ENCODE measurements around the gene CYP4V2.

The CYP4V2 gene

DNA sequence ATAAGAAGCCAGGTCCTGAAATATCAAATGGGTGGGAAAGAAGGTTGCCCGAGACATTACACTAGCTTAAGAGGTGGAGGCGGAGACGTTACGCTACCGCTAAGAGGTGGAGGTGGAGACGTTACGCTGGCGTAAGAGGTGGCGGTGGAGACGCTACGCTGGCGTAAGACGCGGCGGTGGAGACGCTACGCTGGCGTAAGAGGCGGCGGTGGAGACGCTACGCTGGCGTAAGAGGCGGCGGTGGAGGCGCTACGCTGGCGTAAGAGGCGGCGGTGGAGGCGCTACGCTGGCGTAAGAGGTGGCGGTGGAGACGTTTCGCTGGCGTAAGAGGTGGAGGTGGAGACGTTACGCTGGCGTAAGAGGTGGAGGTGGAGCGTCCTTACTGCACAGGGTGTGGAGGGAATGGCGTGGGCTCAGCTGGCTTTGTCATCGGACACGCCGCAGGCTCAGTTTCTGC is 12.8 kb downstream of the CYP4V2 start:
- TF ChIP-seq, protein P1, sequence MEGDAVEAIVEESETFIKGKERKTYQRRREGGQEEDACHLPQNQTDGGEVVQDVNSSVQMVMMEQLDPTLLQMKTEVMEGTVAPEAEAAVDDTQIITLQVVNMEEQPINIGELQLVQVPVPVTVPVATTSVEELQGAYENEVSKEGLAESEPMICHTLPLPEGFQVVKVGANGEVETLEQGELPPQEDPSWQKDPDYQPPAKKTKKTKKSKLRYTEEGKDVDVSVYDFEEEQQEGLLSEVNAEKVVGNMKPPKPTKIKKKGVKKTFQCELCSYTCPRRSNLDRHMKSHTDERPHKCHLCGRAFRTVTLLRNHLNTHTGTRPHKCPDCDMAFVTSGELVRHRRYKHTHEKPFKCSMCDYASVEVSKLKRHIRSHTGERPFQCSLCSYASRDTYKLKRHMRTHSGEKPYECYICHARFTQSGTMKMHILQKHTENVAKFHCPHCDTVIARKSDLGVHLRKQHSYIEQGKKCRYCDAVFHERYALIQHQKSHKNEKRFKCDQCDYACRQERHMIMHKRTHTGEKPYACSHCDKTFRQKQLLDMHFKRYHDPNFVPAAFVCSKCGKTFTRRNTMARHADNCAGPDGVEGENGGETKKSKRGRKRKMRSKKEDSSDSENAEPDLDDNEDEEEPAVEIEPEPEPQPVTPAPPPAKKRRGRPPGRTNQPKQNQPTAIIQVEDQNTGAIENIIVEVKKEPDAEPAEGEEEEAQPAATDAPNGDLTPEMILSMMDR (IDR thresholded peaks at IDR 0.05; ENCODE audit: borderline replicate concordance, control extremely low read depth, extremely low read depth, insufficient read depth, missing control alignments), result no peak
- no peak for DNase-seq (ENCODE audit: low spot score)
- in situ Hi-C loops (cut with MboI; ENCODE audit: low sequenced_read_pairs, unreplicated experiment), result no loop called here

DNA sequence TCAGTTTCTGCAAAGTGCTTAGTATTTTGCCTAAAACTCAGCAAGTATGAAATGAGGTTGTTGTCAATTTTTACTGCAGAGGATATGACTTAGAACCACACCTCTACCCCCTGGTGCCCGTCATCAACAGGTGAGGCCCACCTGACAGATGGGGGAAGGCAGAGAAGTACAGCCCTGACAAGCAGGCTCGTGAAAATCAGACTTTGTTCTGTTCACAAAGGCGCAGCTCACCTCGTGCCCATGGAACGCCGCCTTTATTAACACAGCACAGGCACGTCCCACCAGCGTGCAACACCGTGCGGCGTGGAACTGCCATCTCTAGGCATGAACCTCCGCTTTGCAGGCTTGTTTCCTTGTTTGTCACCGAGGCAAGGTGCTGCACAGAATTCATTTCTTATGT is 13.3 kb downstream of the CYP4V2 start:
- TF ChIP-seq, protein P1 (IDR thresholded peaks at IDR 0.05; ENCODE audit: borderline replicate concordance, control extremely low read depth, extremely low read depth, insufficient read depth, missing control alignments), result no peak
- DNase-seq (ENCODE audit: low spot score), result no peak
- in situ Hi-C loops (cut with MboI; ENCODE audit: low sequenced_read_pairs, unreplicated experiment), result no loop called here

DNA sequence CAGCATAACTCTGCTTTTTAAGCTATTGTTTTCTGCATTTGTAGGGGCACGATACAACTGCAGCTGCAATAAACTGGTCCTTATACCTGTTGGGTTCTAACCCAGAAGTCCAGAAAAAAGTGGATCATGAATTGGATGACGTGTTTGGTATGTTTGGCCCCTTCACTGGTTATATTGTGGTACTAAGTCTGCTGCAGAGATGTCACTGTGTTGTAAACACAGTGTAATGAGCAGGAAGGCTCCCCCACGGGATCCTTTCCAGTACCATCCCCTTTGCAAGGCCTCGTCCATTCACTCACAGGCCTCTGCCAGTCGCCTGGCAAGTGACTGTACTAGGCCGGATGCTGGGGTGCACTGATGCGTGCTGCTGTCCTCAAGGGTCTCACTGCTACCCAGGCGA is 13.8 kb downstream of the CYP4V2 start:
- DNase-seq (ENCODE audit: low spot score), result no peak
- in situ Hi-C loops (cut with MboI; ENCODE audit: low sequenced_read_pairs, unreplicated experiment), result no loop called here
- TF ChIP-seq, protein P1 (IDR thresholded peaks at IDR 0.05; ENCODE audit: borderline replicate concordance, control extremely low read depth, extremely low read depth, insufficient read depth, missing control alignments), result no peak

DNA sequence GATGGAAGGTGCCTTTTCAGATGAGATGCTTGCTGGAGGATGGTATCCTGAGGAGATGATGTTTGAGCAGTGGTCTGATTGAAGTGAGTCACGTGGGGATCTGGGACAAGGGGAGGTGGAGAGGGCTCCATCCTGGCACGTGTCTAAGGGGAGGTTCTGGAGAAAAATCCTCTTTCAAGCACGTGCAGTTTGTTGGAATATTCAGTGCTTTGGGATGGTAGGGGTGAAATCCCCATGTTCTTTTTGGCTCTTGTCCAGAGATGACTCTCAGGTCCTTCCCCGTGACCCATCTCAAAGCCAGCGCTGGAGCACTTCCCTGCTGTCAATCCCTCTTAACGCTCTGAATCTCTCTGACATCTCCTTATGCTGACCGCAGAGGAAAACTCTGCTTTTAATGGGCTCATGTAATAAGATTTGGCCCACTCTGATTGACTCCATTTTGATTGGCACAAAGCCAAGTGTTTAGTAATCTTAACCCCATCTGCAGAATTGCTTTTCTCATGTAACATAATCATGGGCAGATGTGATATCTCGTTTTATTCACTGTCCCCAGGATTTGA is 25.2 kb downstream of the CYP4V2 start:
- DNase-seq (ENCODE audit: low spot score), result no peak
- TF ChIP-seq, protein P1 (IDR thresholded peaks at IDR 0.05; ENCODE audit: borderline replicate concordance, control extremely low read depth, extremely low read depth, insufficient read depth, missing control alignments), result no peak
- in situ Hi-C loops (cut with MboI; ENCODE audit: low sequenced_read_pairs, unreplicated experiment), result no loop called here

DNA sequence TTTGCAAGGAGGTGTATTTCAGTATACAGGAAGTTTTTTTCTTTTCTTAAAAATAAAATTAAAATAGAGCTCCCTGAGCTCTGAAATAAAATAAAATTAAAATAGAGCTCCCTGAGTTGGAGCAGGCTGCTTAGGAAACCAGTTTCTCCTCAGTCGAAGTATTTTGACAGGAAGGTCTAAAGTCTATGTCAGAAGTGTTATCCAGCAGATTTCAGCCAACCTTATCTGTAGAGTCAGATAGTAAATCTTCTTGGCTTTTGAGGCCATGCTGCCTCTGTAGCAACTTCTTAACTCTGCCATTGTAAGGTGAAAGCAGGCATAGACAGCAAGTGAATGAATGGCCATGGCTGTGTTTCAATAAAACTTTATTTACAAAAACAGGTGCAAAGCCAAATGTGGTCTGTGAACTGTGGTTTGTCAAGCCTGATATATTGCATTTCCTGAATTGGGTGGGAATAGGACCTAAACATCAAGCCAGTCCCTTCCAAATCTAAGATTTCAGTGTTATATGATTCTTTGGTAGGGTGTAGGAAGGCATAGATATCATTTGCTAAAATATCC is 26.4 kb downstream of the CYP4V2 start:
- no peak for DNase-seq (ENCODE audit: low spot score)

DNA sequence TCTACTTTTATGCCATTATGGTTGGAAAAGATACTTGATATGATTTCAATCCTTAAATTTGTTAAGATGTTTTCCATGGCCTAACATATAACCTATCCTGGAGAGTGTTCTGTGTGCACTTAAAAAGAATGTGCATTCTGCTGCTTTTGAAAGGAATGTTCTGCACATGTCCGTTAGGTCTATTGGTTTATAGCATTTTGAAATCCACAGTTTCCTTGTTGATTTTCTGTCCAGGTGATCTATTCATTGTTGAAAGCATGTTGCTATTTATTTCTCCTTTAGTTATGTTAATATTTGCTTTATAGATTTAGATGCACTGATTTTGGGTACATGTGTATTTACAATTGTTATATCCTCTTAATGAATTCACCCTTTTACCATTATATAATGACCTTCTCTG is 30.3 kb downstream of the CYP4V2 start:
- TF ChIP-seq, protein P1 (IDR thresholded peaks at IDR 0.05; ENCODE audit: borderline replicate concordance, control extremely low read depth, extremely low read depth, insufficient read depth, missing control alignments), result no peak
- no peak for DNase-seq (ENCODE audit: low spot score)
- in situ Hi-C loops (cut with MboI; ENCODE audit: low sequenced_read_pairs, unreplicated experiment), result no loop called here

More for the DNA sequence above, 26.4 kb downstream of the CYP4V2 start:
- TF ChIP-seq, protein P1 (IDR thresholded peaks at IDR 0.05; ENCODE audit: borderline replicate concordance, control extremely low read depth, extremely low read depth, insufficient read depth, missing control alignments), result no peak
- in situ Hi-C loops (cut with MboI; ENCODE audit: low sequenced_read_pairs, unreplicated experiment), result no loop called here
